OCI-M1 (cell line): Measurements from ENCODE around the gene TMEM198.

Experiments used
- DNase-seq: peaks from one replicate; lab custom pipeline; 2025; lab: John Stamatoyannopoulos, UW

Gene TMEM198, protein sequence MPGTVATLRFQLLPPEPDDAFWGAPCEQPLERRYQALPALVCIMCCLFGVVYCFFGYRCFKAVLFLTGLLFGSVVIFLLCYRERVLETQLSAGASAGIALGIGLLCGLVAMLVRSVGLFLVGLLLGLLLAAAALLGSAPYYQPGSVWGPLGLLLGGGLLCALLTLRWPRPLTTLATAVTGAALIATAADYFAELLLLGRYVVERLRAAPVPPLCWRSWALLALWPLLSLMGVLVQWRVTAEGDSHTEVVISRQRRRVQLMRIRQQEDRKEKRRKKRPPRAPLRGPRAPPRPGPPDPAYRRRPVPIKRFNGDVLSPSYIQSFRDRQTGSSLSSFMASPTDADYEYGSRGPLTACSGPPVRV

DNA sequence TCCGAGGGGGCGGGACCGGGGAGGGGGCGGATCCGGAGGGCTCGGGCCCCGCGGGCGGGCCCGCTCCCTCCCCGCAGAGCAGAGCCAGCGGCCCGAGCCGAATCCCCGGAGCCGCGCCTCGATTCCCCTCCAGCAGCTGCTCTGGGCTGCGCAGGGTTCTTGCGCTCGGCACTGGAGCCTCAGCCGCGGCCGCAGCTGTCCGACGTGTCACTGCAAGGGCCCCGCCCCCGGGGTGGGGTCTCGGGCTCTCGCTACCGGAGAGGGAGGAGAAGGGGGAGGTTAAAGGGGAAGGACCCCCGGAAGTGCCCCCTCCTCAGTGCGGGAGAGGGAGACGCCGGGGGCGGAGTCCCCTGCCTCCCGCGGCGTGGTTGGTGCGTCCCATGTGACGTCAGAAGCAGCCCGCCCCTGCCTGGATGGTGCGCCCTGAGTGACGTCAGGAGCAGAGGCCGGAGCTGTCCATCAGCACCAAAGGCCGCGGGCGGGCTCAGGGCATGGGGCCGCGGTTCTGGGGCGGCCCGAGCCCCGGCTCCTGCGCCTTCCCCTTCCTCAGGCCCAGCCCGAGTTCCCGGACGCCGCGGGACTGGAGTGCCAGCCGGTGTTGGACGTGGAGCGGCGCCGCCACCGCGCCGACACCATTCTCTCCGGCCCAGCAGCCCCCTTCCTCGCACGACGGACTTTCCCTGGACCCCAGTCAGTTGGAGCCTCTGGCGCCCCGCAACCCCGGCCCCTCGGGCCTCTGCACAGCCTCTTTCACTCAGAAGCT lies at the start of gene TMEM198, which contains the start of gene CHPF:
TSS of gene TMEM198 (plus strand) at position 433 of the 763 bp plus-strand sequence. CDS start 700 bp downstream, outside the sequence.
TSS of gene CHPF (minus strand) at position 214 of the 763 bp plus-strand sequence. CDS start 271 bp downstream, outside the sequence.
- DNase-seq, result peak; percentile 99

DNA sequence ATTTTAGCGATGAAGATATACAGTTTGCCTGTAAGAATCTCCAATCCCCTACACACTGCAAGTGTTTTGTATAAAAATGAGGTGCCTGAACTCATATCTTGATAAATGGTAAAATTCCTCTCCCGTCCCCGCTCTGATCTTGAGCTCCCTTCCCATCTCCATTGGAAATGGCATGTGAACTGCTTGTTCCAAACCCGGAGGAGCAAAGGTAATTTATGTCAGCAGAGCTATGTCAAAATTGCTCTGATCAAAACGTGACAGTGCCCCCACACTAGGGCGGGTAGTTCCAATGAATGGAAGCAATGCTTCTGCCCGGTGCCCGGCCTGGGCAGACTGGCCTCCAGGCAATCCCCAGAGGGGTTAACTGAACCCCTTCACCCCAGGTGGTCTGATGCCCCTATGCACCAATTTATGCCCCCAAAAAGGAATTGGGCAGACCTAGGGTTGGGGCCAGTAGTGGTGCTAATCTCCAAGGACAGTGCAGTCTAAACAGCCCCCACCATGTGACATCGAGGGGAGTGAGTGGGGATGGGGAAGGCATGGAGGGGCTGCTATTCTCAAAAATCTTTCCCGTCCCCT lies 48.8 kb upstream of the TMEM198 start:
- DNase-seq, result no peak

DNA sequence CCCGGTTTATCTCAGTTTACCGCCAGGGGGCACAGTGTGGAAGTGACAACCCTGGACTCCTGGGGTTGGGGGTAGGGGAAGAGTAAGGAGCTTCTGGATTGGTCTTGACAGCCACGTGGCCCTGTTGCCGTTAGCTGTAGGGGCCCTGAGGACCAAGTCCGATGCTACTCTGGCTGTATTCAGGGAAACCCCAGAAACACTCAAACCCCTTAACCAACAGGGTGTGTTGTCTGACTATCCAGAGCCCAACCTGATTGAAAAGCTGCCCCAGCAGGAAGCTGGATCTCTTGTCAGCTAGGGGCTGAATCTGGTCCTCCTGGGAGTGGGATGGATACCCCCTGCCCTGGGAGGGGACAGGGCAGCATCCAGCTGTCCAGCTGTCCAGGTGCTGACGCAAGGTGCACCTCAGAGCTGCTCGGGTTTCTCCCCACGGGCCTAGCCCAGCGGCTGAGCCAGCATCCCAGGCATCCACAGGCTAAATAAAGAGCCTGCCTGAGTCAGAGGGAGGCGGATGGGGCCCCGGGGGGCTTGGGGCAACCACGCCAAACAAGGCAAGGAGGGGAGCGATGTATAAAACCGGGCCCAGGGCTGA lies 48.2 kb upstream of the TMEM198 start:
- DNase-seq, result peak; percentile 91

DNA sequence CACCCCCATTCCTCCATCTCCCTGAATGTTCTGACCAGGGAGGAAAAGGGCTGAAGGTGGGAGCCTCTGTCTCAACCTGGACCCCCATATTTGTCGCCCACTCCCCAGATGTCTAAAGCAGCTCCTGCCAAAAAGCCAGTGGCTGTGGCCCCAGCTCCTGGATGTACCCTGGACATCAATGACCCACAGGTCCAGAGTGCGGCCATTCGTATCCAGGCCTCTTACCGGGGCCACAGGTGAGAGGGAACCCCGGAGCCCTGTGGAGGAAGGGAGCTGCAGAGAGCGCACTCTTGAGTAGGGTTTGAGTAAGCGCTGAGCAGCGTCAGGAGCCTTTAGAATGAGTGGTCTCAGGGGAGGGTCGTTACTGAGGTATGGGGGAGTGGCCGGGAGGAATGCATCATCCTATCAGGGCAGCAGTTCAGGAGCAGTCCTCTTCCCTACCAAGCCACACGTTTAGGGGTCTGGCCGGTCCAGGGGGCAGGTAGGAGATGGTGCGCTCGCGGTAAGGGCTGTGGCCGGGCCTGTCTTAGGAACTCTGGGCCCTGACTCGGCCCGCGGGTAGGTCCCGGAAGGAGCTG lies 47.5 kb upstream of the TMEM198 start:
- DNase-seq, result no peak

DNA sequence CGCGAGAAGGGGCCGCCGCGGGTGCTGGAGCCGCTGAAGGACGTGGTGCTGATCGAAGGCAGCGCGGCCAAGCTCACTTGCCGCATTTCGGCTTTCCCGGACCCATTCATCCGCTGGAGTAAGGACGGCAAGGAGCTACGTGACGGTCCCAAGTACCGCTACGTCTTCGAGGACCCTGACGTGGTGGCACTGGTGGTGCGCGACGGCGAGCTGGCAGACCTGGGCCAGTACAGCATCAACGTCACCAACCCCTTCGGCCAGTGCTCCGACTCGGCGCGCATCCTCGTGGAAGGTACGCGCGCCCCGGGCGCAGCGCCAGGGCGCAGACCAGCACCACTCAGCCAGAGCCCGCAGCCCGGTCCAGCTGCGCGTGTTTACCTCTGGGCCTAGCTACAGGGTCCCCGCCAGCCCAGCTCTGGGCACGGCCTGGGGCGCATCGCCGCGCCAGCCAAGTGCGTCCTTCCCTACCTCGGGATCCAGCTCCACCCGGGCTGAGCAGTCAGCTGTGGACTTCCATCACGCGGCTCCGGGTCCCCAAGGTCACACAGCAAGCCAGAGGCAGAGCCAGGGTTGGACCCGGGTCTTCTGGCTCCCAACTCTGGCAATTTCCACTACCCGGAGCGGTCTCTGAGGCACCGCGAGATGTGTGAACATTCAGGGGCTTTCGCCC lies 46.9 kb upstream of the TMEM198 start:
- no peak for DNase-seq

DNA sequence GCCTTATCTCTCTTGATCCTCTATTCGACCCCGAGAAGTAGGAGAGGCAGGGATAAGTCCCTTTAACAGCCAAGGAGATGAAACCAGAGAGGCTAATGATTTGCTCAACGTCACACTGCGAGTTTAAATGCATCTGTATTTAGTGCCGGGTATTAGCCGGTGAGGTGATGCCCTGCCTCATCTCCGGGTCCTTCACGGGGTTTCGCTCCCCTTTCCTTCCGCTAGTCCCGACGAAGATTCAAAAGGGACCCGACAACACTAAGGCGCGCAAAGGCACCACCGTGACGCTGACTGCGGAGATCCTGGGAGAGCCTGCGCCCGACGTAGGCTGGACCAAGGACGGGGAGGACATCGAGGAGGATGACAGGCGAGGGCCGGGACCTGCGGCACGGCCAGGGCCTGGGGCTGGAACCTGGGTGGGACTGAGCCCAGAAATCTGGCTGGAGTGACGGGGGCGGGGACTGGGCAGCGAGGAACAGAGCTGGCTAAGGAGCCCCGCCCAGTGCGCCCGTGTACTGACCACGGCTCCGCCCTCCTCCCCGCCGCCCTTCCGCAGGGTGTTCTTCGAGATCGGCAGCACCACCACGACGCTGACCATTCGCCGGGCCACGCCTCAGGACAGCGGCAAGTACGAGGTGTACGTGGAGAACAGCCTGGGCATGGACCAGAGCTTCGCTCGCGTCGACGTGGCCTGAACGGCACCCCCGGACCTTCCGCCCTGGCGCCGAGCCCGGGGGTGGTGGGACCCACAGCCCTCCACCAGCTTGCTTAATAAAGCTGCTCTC lies 46.1 kb upstream of the TMEM198 start:
- peak; percentile 88 for DNase-seq

DNA sequence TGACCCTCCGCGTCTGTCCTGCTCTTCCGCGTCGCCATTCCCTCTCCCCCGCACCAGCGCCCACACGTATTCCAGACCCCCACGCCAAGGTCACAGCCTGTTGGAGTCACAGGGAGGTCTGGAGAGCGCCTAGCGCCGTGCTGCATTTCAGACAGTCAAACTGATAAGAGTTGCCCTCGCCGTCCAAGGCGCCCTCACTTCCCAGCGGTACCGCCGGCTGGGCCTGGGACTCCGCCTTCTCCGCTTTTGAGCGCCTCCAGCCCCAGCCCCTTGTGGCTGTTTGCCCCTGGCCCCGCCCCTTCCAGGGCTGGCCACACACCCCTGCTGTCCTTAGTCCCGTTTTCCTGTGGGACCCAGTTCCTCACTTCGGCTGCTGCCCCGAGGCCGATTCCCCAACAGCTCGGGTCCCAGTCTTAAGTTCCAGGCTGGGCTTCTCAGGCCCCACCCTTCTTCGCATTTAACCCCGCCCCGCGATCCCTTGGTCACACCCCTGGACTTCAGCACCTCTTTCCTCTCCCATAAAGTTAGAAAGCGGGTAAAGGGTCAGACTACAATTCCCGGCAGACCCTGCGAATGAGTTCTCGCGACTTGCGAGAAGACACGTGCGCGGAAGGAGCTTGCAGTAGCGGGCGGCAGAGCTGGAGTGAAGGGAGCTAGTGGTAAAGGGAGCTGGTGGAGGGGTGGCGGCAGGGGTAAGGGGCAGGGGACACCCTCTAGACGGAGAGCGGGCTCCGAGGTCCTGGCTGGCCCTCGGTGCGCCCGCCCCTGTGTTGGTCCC lies 45.4 kb upstream of the TMEM198 start, which contains the start of gene GMPPA:
TSS of gene GMPPA (plus strand) at position 612 of the 778 bp plus-strand sequence. CDS start 1,085 bp downstream, outside the sequence.
- DNase-seq, result peak; percentile 99

DNA sequence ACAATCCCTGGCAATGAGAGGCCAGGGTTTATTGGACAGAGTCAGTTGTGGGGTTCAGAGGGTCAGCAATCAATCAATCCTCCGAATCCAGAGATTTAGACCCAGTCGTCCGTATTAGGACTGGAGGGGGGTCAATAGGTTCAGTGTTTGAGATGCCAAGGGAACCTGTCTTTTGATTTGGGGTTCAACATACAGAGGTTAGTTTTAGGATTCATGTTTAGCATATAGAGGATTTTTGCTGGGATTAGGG lies 44.8 kb upstream of the TMEM198 start:
- no peak for DNase-seq

DNA sequence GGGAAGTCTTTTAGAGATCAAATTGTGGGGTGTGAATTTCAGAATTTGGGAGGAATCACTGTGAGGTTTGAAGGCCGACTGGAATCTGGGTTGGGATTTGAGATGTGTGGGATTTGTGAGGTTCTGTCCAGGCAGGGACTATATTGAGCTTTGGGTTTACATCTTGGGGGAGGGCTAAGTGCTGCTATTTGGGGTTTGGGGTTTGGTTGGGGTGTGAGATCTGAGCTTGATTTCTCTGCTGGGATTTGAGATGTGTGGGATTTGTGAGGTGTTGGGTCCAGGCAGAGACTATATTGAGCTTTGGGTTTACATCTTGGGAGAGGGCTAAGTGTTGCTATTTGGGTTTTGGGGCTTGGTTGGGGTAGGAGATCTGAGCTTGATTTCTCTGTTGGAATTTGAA lies 44.3 kb upstream of the TMEM198 start:
- DNase-seq, result no peak

DNA sequence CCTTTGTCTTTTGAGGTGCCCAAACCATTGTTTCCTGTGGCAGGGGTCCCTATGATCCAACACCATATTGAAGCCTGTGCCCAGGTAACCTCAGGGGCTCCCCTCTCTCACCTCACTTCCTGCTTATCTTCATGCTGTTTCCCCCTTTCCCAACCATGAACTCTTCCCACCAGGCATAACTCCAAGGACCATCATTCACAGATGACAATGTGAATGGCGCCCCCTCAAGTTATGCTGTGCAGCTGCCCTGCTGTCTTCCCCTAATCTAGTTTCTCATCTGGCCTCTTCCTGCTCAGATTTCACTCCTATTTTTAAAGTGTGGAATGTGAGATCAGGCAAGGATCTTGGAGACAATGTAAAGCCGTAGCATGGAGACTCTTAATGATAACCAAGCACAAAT lies 43.7 kb upstream of the TMEM198 start:
- DNase-seq, result peak; percentile 40

DNA sequence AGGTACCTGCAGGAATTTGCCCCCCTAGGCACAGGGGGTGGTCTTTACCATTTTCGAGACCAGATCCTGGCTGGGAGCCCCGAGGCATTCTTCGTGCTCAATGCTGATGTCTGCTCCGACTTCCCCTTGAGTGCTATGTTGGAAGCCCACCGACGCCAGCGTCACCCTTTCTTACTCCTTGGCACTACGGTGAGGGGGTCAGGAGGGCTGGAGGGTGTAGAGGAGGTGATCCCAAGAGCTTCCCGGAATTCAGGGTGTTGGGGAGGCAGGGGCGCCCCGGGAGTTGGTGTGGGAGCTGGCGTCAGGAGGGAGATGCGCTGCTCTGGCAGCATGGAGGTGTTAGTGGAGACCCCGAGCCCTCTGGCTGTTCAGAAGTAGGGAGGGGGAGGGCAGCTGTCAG lies 42.0 kb upstream of the TMEM198 start:
- DNase-seq, result no peak

DNA sequence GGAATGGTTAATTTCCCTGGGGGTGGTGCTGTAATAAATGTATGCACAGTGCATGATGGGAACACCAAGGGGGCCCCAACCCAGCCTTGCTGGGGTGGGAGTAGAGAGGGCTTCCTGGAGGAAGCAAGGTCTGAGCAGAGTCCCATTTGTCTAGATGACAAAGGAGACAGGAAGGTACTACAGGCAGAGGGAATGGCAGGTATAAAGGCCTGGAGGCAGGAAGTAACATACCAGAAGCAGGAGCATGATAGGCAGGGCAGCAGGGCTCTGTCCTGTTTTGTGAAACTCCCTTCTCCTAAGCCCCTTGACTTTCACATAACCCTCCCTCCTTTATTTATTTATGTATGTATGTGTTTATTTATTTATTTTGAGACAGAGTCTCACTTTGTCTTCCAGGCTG lies 41.2 kb upstream of the TMEM198 start:
- no peak for DNase-seq

DNA sequence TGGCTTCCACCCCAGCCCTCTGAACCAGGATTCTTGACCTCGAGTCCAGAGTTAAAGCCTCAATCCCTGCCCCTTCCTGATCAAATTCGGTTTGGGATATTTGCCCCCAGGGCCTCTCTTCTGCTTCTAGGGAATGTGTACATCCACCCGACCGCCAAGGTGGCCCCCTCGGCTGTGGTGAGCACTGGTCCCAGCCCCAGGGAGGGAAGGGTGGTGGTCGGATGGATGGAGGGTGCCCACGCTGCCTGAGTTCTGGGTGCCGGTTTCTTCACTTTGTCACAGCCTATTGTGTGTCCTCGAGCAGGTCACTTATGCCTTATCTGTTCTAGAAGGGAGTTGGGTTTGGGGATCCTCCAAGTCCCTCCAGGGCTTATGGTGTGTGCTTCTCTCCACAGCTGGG lies 38.2 kb upstream of the TMEM198 start:
- DNase-seq, result no peak

DNA sequence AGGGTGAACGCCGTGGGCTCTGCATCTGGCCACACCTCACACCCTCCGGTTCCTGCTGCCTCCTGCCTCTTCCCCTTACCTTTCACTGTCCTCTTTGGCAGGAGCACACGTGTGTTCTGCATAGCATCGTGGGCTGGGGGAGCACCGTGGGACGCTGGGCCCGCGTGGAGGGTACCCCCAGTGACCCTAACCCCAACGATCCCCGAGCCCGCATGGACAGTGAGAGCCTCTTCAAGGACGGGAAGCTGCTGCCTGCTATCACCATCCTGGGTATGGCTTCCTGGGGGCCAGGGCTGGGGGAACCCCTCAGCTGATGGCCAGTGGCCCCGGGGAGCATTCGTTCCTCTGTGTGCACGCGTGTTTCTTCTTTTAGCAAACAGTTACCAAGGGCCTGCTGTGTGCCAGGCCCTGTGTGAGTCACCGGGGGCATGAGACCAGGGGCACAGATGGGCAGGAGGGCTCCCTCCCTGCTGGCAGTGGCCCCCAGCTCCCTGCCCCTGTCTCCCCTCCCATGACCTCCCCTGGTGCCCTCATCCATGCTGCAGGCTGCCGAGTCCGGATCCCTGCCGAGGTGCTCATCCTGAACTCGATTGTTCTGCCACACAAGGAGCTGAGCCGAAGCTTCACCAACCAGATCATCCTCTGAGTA lies 37.6 kb upstream of the TMEM198 start:
- DNase-seq, result no peak

DNA sequence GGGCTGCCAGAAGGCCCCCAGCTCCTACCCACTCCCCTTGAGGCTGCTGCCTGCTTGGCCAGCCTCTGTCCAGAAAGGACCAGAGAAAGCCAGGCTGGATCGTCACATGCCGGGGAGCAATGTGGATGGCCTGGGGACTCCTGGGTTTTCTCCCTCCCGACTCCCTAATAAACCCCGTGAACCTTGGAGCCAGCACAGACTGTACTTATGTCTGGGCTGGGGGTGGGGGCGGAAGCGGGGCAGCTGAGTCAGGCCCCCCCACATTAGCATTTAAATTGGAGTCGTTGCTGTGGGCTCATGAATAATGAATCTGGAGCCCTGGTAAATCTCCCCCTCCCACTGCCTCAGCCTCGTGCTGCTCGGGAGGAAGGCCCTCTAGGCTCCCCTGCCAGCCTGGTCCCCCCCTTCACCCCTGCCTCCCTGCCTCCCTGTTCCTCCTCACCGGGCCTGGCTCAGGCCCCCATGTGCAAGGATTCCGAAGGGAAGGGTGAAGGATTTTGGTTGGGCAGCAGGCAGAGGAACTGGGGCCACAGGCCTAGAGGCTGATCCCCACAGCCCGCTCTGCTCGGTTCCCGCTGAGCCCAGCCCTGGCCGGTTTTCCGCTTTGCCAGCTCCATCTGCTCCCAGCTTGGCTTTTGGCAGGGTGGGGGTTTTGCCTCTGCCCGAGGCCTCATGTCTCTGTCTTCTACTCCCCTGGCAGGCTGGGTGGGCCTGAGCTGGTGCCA lies 36.9 kb upstream of the TMEM198 start:
- DNase-seq, result no peak

DNA sequence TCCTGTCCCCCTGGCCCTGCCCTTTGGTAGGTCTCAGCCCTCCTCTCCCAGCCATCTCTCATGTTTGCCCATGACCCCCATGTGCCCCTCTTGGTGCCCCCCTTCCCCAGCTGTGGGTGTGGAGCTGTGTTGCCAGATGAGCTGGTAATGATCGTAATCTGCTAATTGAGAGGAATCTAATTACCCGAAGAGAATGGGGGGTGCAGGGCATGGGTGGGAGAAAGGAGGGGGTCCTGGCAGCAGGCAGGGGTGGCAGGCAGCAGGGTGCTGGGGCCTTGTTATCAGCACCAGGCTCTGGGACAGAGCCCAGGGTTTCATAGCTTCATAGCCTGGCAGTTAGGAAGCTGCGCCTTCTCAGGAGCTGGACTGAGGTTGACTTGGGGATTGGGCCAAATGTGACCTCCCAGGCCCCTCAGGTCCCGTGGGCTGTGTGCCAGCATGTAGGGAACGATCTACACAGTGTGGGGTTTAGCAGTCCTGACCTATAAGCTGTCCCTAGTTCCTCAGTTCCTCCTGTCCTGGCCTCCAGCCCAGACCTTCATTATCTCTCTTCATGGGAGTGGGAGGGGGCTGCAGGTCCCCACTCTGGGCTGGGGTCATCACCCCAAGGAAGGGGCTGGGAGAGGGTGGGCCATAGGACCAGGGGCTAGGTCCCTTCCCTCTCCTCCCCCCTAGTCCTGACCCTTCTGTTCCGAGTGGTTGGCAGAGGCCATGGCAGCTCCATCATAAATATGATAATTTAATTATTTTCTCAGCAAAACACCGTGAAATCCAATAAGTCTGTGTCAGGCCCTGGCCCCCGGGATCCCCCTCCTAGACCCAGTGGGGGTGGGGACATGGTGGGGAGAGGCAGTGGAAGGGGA lies 36.0 kb upstream of the TMEM198 start:
- DNase-seq, result peak; percentile 49

DNA sequence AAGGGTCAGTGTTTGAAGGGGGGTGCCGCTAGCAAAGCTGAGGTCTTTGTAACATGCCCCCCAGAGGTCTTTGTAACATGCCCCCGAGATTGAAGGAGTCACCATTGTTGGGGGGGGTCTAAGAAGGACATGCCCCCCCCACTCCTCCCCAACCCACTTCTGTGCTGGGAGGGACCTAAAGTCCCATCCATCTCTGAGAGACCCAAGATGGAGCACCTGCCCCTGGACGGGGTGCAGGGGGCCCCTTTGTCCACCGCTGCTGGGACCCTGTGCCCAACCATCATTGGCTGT lies 35.4 kb upstream of the TMEM198 start:
- no peak for DNase-seq
